ENCODE measurements around the gene F11.

F11 gene

GRCh38 chr4:186265683-186266652 lies at the start of gene F11:
F11 (plus strand) TSS chr4:186266189; CDS start chr4:186267137, 948 bp downstream.
- Histone ChIP-seq H3K4me1 (ENCODE audit: control insufficient read depth in 1 of 2, insufficient read depth in 2 of 2, low read length in 2 of 2) (peaks cover 6 to 10% of the 10 kb centered on the region in 2 donors), H3K9ac (ENCODE audit: low read depth in 1 of 2, low read length in 2 of 2) (peak within 1 kb of the TSS; percentile 31 to 51), H3K27ac (ENCODE audit: low read depth, low read length) (no peak within 1 kb of the TSS), H3K27me3 (ENCODE audit: control insufficient read depth in 1 of 2, insufficient read depth in 2 of 2, low read length in 2 of 2) (no peaks in the 10 kb centered on the region), H3K36me3 (ENCODE audit: control insufficient read depth in 1 of 2, insufficient read depth in 2 of 2, low read length in 2 of 2) (no peaks in the 10 kb centered on the region), H3K9me3 (ENCODE audit: control insufficient read depth in 1 of 2, low read length in 2 of 2) (no peaks in the 10 kb centered on the region), H3K4me3 (ENCODE audit: low read depth in 1 of 2, low read length in 2 of 2) (peak within 1 kb of the TSS; percentile 42 to 63)

GRCh38 chr4:186216465-186217024 lies 49.4 kb upstream of the F11 start:
- Histone ChIP-seq H3K36me3 (ENCODE audit: control insufficient read depth in 1 of 2, insufficient read depth in 2 of 2, low read length in 2 of 2) (no peaks in the 10 kb centered on the region), H3K9ac (ENCODE audit: low read depth in 1 of 2, low read length in 2 of 2) (no peak overlapping the region), H3K27me3 (ENCODE audit: control insufficient read depth in 1 of 2, insufficient read depth in 2 of 2, low read length in 2 of 2) (no peaks in the 10 kb centered on the region), H3K27ac (ENCODE audit: low read depth, low read length) (no peak overlapping the region), H3K9me3 (ENCODE audit: control insufficient read depth in 1 of 2, low read length in 2 of 2) (no peaks in the 10 kb centered on the region), H3K4me1 (ENCODE audit: control insufficient read depth in 1 of 2, insufficient read depth in 2 of 2, low read length in 2 of 2) (no peaks in the 10 kb centered on the region), H3K4me3 (ENCODE audit: low read depth in 1 of 2, low read length in 2 of 2) (no peak overlapping the region)

- no peak overlapping the region for H3K4me3 ChIP-seq (ENCODE audit: low read depth in 1 of 2, low read length in 2 of 2)
- H3K9me3 ChIP-seq (ENCODE audit: control insufficient read depth in 1 of 2, low read length in 2 of 2): no peaks in the 10 kb centered on the region
- no peaks in the 10 kb centered on the region for H3K27me3 ChIP-seq (ENCODE audit: control insufficient read depth in 1 of 2, insufficient read depth in 2 of 2, low read length in 2 of 2)
- H3K9ac ChIP-seq (ENCODE audit: low read depth in 1 of 2, low read length in 2 of 2): no peak overlapping the region
- no peaks in the 10 kb centered on the region for H3K4me1 ChIP-seq (ENCODE audit: control insufficient read depth in 1 of 2, insufficient read depth in 2 of 2, low read length in 2 of 2)
- H3K36me3 ChIP-seq (ENCODE audit: control insufficient read depth in 1 of 2, insufficient read depth in 2 of 2, low read length in 2 of 2): no peaks in the 10 kb centered on the region
- H3K27ac ChIP-seq (ENCODE audit: low read depth, low read length): no peak overlapping the region
These were observed 48.2 kb upstream of the F11 start for GRCh38 chr4:186217733-186218293.

- no peaks in the 10 kb centered on the region for H3K36me3 ChIP-seq (ENCODE audit: control insufficient read depth in 1 of 2, insufficient read depth in 2 of 2, low read length in 2 of 2)
- no peaks in the 10 kb centered on the region for H3K4me1 ChIP-seq (ENCODE audit: control insufficient read depth in 1 of 2, insufficient read depth in 2 of 2, low read length in 2 of 2)
- H3K27ac ChIP-seq (ENCODE audit: low read depth, low read length): no peak overlapping the region
- no peak overlapping the region for H3K9ac ChIP-seq (ENCODE audit: low read depth in 1 of 2, low read length in 2 of 2)
- no peaks in the 10 kb centered on the region for H3K27me3 ChIP-seq (ENCODE audit: control insufficient read depth in 1 of 2, insufficient read depth in 2 of 2, low read length in 2 of 2)
- H3K4me3 ChIP-seq (ENCODE audit: low read depth in 1 of 2, low read length in 2 of 2): no peak overlapping the region
- H3K9me3 ChIP-seq (ENCODE audit: control insufficient read depth in 1 of 2, low read length in 2 of 2): peaks cover 8 to 11% of the 10 kb centered on the region in 2 donors
These were observed 44.4 kb upstream of the F11 start for GRCh38 chr4:186221624-186222023.

- Histone ChIP-seq H3K36me3 (ENCODE audit: control insufficient read depth in 1 of 2, insufficient read depth in 2 of 2, low read length in 2 of 2) (no peaks in the 10 kb centered on the region), H3K9ac (ENCODE audit: low read depth in 1 of 2, low read length in 2 of 2) (no peak overlapping the region), H3K4me3 (ENCODE audit: low read depth in 1 of 2, low read length in 2 of 2) (no peak overlapping the region), H3K27me3 (ENCODE audit: control insufficient read depth in 1 of 2, insufficient read depth in 2 of 2, low read length in 2 of 2) (no peaks in the 10 kb centered on the region), H3K27ac (ENCODE audit: low read depth, low read length) (no peak overlapping the region), H3K4me1 (ENCODE audit: control insufficient read depth in 1 of 2, insufficient read depth in 2 of 2, low read length in 2 of 2) (peaks cover 7 to 8% of the 10 kb centered on the region in 2 donors), H3K9me3 (ENCODE audit: control insufficient read depth in 1 of 2, low read length in 2 of 2) (peaks cover 8 to 11% of the 10 kb centered on the region in 2 donors)
These were observed 40.1 kb upstream of the F11 start for GRCh38 chr4:186225848-186226247.

GRCh38 chr4:186226521-186227189 lies 39.3 kb upstream of the F11 start:
- peaks cover 7 to 8% of the 10 kb centered on the region in 2 donors for H3K4me1 ChIP-seq (ENCODE audit: control insufficient read depth in 1 of 2, insufficient read depth in 2 of 2, low read length in 2 of 2)
- H3K9me3 ChIP-seq (ENCODE audit: control insufficient read depth in 1 of 2, low read length in 2 of 2): peaks cover 8 to 11% of the 10 kb centered on the region in 2 donors
- no peaks in the 10 kb centered on the region for H3K27me3 ChIP-seq (ENCODE audit: control insufficient read depth in 1 of 2, insufficient read depth in 2 of 2, low read length in 2 of 2)
- no peak overlapping the region for H3K27ac ChIP-seq (ENCODE audit: low read depth, low read length)
- H3K9ac ChIP-seq (ENCODE audit: low read depth in 1 of 2, low read length in 2 of 2): no peak overlapping the region
- H3K4me3 ChIP-seq (ENCODE audit: low read depth in 1 of 2, low read length in 2 of 2): no peak overlapping the region
- H3K36me3 ChIP-seq (ENCODE audit: control insufficient read depth in 1 of 2, insufficient read depth in 2 of 2, low read length in 2 of 2): no peaks in the 10 kb centered on the region

- Histone ChIP-seq H3K4me1 (ENCODE audit: control insufficient read depth in 1 of 2, insufficient read depth in 2 of 2, low read length in 2 of 2) (peaks cover 7 to 8% of the 10 kb centered on the region in 2 donors), H3K36me3 (ENCODE audit: control insufficient read depth in 1 of 2, insufficient read depth in 2 of 2, low read length in 2 of 2) (no peaks in the 10 kb centered on the region), H3K9me3 (ENCODE audit: control insufficient read depth in 1 of 2, low read length in 2 of 2) (peaks cover 8 to 11% of the 10 kb centered on the region in 2 donors), H3K27me3 (ENCODE audit: control insufficient read depth in 1 of 2, insufficient read depth in 2 of 2, low read length in 2 of 2) (no peaks in the 10 kb centered on the region), H3K9ac (ENCODE audit: low read depth in 1 of 2, low read length in 2 of 2) (no peak within 1 kb of the TSS), H3K27ac (ENCODE audit: low read depth, low read length) (no peak within 1 kb of the TSS), H3K4me3 (ENCODE audit: low read depth in 1 of 2, low read length in 2 of 2) (peak within 1 kb of the TSS in 1 of 2 donors; percentile 1)
These were observed 38.8 kb upstream of the F11 start, which contains the start of gene KLKB1 for GRCh38 chr4:186227221-186227620. KLKB1 (plus strand) TSS chr4:186227507; CDS start chr4:186228196, 689 bp downstream.

GRCh38 chr4:186227744-186228513 lies 38.1 kb upstream of the F11 start:
- H3K9me3 ChIP-seq (ENCODE audit: control insufficient read depth in 1 of 2, low read length in 2 of 2): peaks cover 8 to 11% of the 10 kb centered on the region in 2 donors
- peaks cover 7 to 8% of the 10 kb centered on the region in 2 donors for H3K4me1 ChIP-seq (ENCODE audit: control insufficient read depth in 1 of 2, insufficient read depth in 2 of 2, low read length in 2 of 2)
- peak overlapping the region in 1 of 2 donors; percentile 1 for H3K4me3 ChIP-seq (ENCODE audit: low read depth in 1 of 2, low read length in 2 of 2)
- no peak overlapping the region for H3K9ac ChIP-seq (ENCODE audit: low read depth in 1 of 2, low read length in 2 of 2)
- no peaks in the 10 kb centered on the region for H3K36me3 ChIP-seq (ENCODE audit: control insufficient read depth in 1 of 2, insufficient read depth in 2 of 2, low read length in 2 of 2)
- H3K27ac ChIP-seq (ENCODE audit: low read depth, low read length): no peak overlapping the region
- no peaks in the 10 kb centered on the region for H3K27me3 ChIP-seq (ENCODE audit: control insufficient read depth in 1 of 2, insufficient read depth in 2 of 2, low read length in 2 of 2)

- peaks cover 8 to 11% of the 10 kb centered on the region in 2 donors for H3K9me3 ChIP-seq (ENCODE audit: control insufficient read depth in 1 of 2, low read length in 2 of 2)
- H3K4me1 ChIP-seq (ENCODE audit: control insufficient read depth in 1 of 2, insufficient read depth in 2 of 2, low read length in 2 of 2): peaks cover 7 to 8% of the 10 kb centered on the region in 2 donors
- no peak overlapping the region for H3K27ac ChIP-seq (ENCODE audit: low read depth, low read length)
- H3K9ac ChIP-seq (ENCODE audit: low read depth in 1 of 2, low read length in 2 of 2): no peak overlapping the region
- H3K27me3 ChIP-seq (ENCODE audit: control insufficient read depth in 1 of 2, insufficient read depth in 2 of 2, low read length in 2 of 2): no peaks in the 10 kb centered on the region
- no peaks in the 10 kb centered on the region for H3K36me3 ChIP-seq (ENCODE audit: control insufficient read depth in 1 of 2, insufficient read depth in 2 of 2, low read length in 2 of 2)
- H3K4me3 ChIP-seq (ENCODE audit: low read depth in 1 of 2, low read length in 2 of 2): peak overlapping the region in 1 of 2 donors; percentile 1
These were observed 37.5 kb upstream of the F11 start for GRCh38 chr4:186228514-186228894.

All from duodenal mucosa (tissue), 2 donors.